Endothelial cell of umbilical vein (primary cell): ENCODE results near the gene NEO1. TPM values are rescaled to one million over a fixed set of nuclear protein-coding genes. Genes with fewer than 3 reads are reported as not detected.
A peak's percentile ranks its signal among the peaks of the same experiment; 100 is the strongest.

Experiments used
- BruUV-seq: library from RNA; stranded (reverse); fragments of 400-500 nt; replicated peaks from 2 replicates; lab custom pipeline; 2021; lab: Mats Ljungman, UMichigan
- CTCF ChIA-PET: fragments of 300-600, 350-600 bp; sonication (Branson Sonifier 250); formaldehyde crosslinking; loops from one replicate; lab custom pipeline; 2021; ENCODE audit warnings: antibody characterized with exemption, inconsistent platforms; lab: Charles Lee
- POLR2A ChIA-PET: fragments of 300-600, 350-600 bp; sonication (Branson Sonifier 250); formaldehyde crosslinking; loops from one replicate; lab custom pipeline; 2021; ENCODE audit warnings: antibody characterized with exemption, inconsistent platforms; lab: Charles Lee
- DNase-seq: peaks from one replicate; pipeline ENCODE4 v3.0.0-alpha.2; 2011; ENCODE audit warnings: low read depth, low spot score
- FAIRE-seq: peaks from 2 replicates; lab custom pipeline; 2011; peaks lifted over from hg19 to GRCh38; lab: Jason Lieb, UNC
- H2AFZ ChIP-seq: 2 replicates; pipeline ENCODE4 v1.6.0; 2012; ENCODE audit warnings: low read depth, low read length, control low read depth, inconsistent platforms
- H3K27ac ChIP-seq: 2 replicates; pipeline ENCODE4 v1.5.1; 2011; ENCODE audit warnings: low read depth, mild to moderate bottlenecking, control low read depth, low read length, moderate library complexity; ENCODE audit not compliant: insufficient read depth
- H3K27me3 ChIP-seq, 2 experiments: 2 replicates each; pipeline versions ENCODE4 v1.6.0 to v1.6.1; 2011; ENCODE audit warnings: low read length in 2 of 2, mixed read lengths in 1 of 2; ENCODE audit not compliant: control insufficient read depth in 2 of 2, insufficient read depth in 2 of 2
- H3K36me3 ChIP-seq, 2 experiments: 2 replicates in 1 of 2; 3 replicates in 1 of 2; pipeline ENCODE4 v1.5.1; 2011; ENCODE audit warnings: low read length in 2 of 2, mild to moderate bottlenecking in 1 of 2, moderate library complexity in 1 of 2; ENCODE audit not compliant: control insufficient read depth in 2 of 2, insufficient read depth in 2 of 2; ENCODE audit errors: extremely low read depth in 1 of 2
- H3K4me1 ChIP-seq: 3 replicates; pipeline ENCODE4 v1.5.1; 2011; ENCODE audit warnings: mild to moderate bottlenecking, low read length; ENCODE audit not compliant: control insufficient read depth, insufficient read depth; ENCODE audit errors: extremely low read depth
- H3K4me2 ChIP-seq: 2 replicates; pipeline ENCODE4 v1.6.1; 2011; ENCODE audit warnings: low read length, control low read depth, mixed read lengths; ENCODE audit not compliant: insufficient read depth
- H3K4me3 ChIP-seq, 3 experiments: fragments of 200-600 bp in 1 of 3; sonication (generic), shearing (Covaris generic) in 1 of 3; replicated peaks in 1 of 3; 2 replicates each; pipeline ENCODE4 v1.5.1; 2011 to 2016; ENCODE audit warnings: control low read depth in 3 of 3, low read length in 3 of 3, mild to moderate bottlenecking in 2 of 3, inconsistent platforms in 1 of 3, low read depth in 1 of 3, moderate library complexity in 1 of 3; ENCODE audit not compliant: insufficient read depth in 1 of 3
- H3K79me2 ChIP-seq: 2 replicates; pipeline ENCODE4 v1.6.0; 2012; ENCODE audit warnings: low read length, inconsistent platforms; ENCODE audit not compliant: control insufficient read depth, insufficient read depth
- H3K9ac ChIP-seq: replicated peaks from 2 replicates; pipeline ENCODE3; 2011; ENCODE audit warnings: low read length, control low read depth; ENCODE audit not compliant: insufficient read depth; ENCODE audit errors: extremely low read depth
- H3K9me1 ChIP-seq: replicated peaks from 3 replicates; pipeline ENCODE4 v1.6.0; 2011; ENCODE audit warnings: mild to moderate bottlenecking, low read length; ENCODE audit not compliant: control insufficient read depth, insufficient read depth; ENCODE audit errors: extremely low read depth
- H3K9me3 ChIP-seq: replicated peaks from 2 replicates; pipeline ENCODE4 v1.5.1; 2012; ENCODE audit warnings: low read length, inconsistent platforms; ENCODE audit not compliant: control insufficient read depth, insufficient read depth
- H4K20me1 ChIP-seq: replicated peaks from 2 replicates; pipeline ENCODE3; 2011; ENCODE audit warnings: mild to moderate bottlenecking, low read length; ENCODE audit not compliant: control insufficient read depth, insufficient read depth; ENCODE audit errors: extremely low read depth
- EZH2 ChIP-seq: IDR thresholded peaks from 2 replicates; pipeline ENCODE4 v1.6.1; 2012; ENCODE audit warnings: borderline replicate concordance, low read depth, mild to moderate bottlenecking, moderate library complexity, low read length, inconsistent platforms; ENCODE audit not compliant: severe bottlenecking
- FOS ChIP-seq: IDR thresholded peaks from 2 replicates; pipeline ENCODE4 v1.6.1; 2011; ENCODE audit warnings: mild to moderate bottlenecking, low read length, moderate library complexity, borderline replicate concordance; ENCODE audit not compliant: insufficient read depth
- MYC ChIP-seq: IDR thresholded peaks from one replicate; pipeline ENCODE4 v1.6.1; 2011; ENCODE audit warnings: mild to moderate bottlenecking, low read depth, low read length
- dilution Hi-C: fragments of 300-500 bp; cut with MboI; formaldehyde crosslinking; loops from one replicate; pipeline ENCODE4 v1.15.0; 2019; ENCODE audit warnings: low sequenced_read_pairs; ENCODE audit not compliant: extremely low pct_ligation_motif_present
- intact Hi-C: fragments of 100-400 bp; cut with micrococcal nuclease; formaldehyde crosslinking; loops from one replicate; pipeline ENCODE4 v1.10.0; 2022
- polyA plus RNA-seq, 4 experiments: library from polyadenylated mRNA; depleted of rRNA in 3 of 4; stranded (reverse) in 3 of 4; unstranded in 1 of 4; fragments of >200 nt; gene quantifications; 2 replicates each; pipeline versions ENCODE4 v1.2.1 to v1.2.3, GENCODE V29; 2011 to 2012; ENCODE audit warnings: missing spikeins in 1 of 4
- total RNA-seq: library from RNA; stranded (reverse); gene quantifications from 2 replicates; pipeline ENCODE4 v1.2.3, GENCODE V29; 2021
- TF ChIP-seq, protein P1 (sequence below), 2 donors: IDR thresholded peaks; 1 replicate in 1 of 2; 2 replicates in 1 of 2; pipeline ENCODE4 v1.5.1; 2011; ENCODE audit warnings: low read length in 2 of 2, mild to moderate bottlenecking in 2 of 2, moderate library complexity in 2 of 2, control low read depth in 1 of 2, inconsistent platforms in 1 of 2, low read depth in 1 of 2; ENCODE audit not compliant: insufficient read depth in 1 of 2; ENCODE audit errors: extremely low read depth in 1 of 2

NEO1 gene
- total and polyA plus RNA-seq, 2 donors (not counting 3 experiments of a cell fraction or from before 2014, with no cell fraction given) = 0.12 to 0.35 TPM

DNA sequence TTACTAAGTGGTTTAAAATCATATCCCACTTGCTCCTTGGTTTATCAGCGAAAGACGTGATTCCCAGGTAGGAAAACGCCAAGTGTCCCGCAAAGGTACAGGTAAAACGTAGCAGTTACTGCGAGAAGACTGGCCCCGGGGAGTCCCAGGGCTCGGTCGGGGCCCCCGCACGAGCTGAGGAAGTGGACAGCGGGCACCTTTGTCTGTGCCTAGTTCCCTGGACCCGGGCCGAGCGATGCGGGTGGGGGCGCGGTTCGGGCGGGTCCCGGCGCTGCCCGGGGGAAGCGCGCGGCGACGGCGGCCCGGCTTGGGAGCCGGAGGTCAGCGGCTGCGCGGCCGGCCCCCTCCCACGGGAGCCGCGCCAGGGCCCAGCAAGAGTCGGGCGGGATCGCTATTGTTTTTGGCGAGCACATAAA is 864 bp upstream of the NEO1 start:
- Histone ChIP-seq H2AFZ (peak overlapping the region; percentile 82), H3K9me3 (no peaks in the 10 kb centered on the region), H3K36me3 (no peaks in the 10 kb centered on the region), H3K4me3 (peak overlapping the region; percentile 29 to 48 (median 36)), H3K9ac (no peak overlapping the region), H3K79me2 (no peaks in the 10 kb centered on the region), H3K27me3 (peaks cover 65 to 82% of the 10 kb centered on the region in 2 experiments), H4K20me1 (no peaks in the 10 kb centered on the region), H3K9me1 (no peaks in the 10 kb centered on the region), H3K27ac (no peak overlapping the region), H3K4me2 (peak overlapping the region; percentile 76), H3K4me1 (peaks cover 8% of the 10 kb centered on the region)
- TF ChIP-seq MYC (no peak), EZH2 (peak; percentile 88)
- DNase-seq (no peak), FAIRE-seq (no peak)
- dilution Hi-C loops = no loop called here
- CTCF ChIA-PET = no interaction called here
- BruUV-seq = no TSS peak
- intact Hi-C loops = loop anchor here (1.0 kb wide), 1 partner anchor 28 kb away; no protein-coding TSS in a partner anchor
- POLR2A ChIA-PET = no interaction called here

DNA sequence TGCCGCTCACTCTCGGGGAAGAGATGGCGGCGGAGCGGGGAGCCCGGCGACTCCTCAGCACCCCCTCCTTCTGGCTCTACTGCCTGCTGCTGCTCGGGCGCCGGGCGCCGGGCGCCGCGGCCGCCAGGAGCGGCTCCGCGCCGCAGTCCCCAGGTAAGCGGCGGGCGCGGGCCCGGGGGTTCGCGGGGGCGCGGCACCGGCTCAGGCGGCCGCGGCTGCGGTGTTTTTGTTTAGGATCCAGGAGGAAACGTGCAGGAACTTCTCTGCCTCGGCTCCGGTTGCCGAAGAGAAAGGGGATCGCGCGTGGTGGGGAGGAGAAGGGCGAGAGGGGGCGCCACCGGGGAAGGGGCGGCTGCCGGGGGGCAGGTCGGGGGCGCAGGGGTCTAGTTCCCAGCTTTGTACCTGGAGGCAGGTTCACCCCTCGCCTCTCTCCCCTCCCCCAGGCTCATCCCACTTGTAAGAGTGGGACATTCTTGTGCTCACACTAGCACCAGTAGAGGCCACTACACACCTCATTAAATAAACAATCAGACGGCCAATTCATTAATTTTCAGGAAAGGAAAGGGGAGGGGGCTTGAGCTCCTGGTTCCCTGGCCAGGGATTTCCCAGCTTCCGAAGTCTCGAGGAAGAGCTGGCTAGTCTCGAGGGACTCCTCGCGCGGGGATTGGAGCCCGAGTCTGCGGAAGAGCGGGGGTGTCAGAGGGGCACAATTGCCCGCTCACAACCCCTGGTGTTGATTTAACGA is 562 bp downstream of the NEO1 start:
- CTCF ChIA-PET = no interaction called here
- intact Hi-C loops (no loop called here), dilution Hi-C loops (no loop called here)
- Histone ChIP-seq H3K27me3 (peaks cover 61 to 89% of the 10 kb centered on the region in 2 experiments), H4K20me1 (no peaks in the 10 kb centered on the region), H3K9ac (no peak overlapping the region), H3K4me2 (peak overlapping the region; percentile 31), H3K9me1 (no peaks in the 10 kb centered on the region), H3K36me3 (no peaks in the 10 kb centered on the region), H3K4me1 (peaks cover 8% of the 10 kb centered on the region), H3K79me2 (no peaks in the 10 kb centered on the region), H3K9me3 (no peaks in the 10 kb centered on the region), H2AFZ (peak overlapping the region; percentile 16), H3K27ac (no peak overlapping the region), H3K4me3 (peak overlapping the region in 1 of 3 experiments; percentile 20)
- BruUV-seq = no TSS peak
- FAIRE-seq (no peak), DNase-seq (no peak)
- POLR2A ChIA-PET = no interaction called here
- TF ChIP-seq FOS = no peak
- TF ChIP-seq, protein P1, sequence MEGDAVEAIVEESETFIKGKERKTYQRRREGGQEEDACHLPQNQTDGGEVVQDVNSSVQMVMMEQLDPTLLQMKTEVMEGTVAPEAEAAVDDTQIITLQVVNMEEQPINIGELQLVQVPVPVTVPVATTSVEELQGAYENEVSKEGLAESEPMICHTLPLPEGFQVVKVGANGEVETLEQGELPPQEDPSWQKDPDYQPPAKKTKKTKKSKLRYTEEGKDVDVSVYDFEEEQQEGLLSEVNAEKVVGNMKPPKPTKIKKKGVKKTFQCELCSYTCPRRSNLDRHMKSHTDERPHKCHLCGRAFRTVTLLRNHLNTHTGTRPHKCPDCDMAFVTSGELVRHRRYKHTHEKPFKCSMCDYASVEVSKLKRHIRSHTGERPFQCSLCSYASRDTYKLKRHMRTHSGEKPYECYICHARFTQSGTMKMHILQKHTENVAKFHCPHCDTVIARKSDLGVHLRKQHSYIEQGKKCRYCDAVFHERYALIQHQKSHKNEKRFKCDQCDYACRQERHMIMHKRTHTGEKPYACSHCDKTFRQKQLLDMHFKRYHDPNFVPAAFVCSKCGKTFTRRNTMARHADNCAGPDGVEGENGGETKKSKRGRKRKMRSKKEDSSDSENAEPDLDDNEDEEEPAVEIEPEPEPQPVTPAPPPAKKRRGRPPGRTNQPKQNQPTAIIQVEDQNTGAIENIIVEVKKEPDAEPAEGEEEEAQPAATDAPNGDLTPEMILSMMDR (IDR thresholded peaks at IDR 0.05; ENCODE audit: extremely low read depth in 1 of 2, insufficient read depth in 1 of 2, low read depth in 1 of 2, low read length in 2 of 2) = peak in 1 of 2 donors; percentile 4
- TF ChIP-seq EZH2 = peak; percentile 75
